Measurements from ENCODE around the gene GPER1.

The GPER1 gene

GRCh38 chr7:1091644-1092027 lies 3.7 kb downstream of the GPER1 start:
- no peak for DNase-seq

DNA sequence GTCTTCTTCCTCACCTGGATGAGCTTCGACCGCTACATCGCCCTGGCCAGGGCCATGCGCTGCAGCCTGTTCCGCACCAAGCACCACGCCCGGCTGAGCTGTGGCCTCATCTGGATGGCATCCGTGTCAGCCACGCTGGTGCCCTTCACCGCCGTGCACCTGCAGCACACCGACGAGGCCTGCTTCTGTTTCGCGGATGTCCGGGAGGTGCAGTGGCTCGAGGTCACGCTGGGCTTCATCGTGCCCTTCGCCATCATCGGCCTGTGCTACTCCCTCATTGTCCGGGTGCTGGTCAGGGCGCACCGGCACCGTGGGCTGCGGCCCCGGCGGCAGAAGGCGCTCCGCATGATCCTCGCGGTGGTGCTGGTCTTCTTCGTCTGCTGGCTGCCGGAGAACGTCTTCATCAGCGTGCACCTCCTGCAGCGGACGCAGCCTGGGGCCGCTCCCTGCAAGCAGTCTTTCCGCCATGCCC lies 4.3 kb downstream of the GPER1 start:
- no peak for DNase-seq

- DNase-seq: no peak
Measured at GRCh38 chr7:1092806-1093501, 5.0 kb downstream of the GPER1 start.

- DNase-seq: no peak
Measured at GRCh38 chr7:1093502-1093843, 5.6 kb downstream of the GPER1 start.

GRCh38 chr7:1093916-1094508 lies 6.1 kb downstream of the GPER1 start:
- DNase-seq: no peak

GRCh38 chr7:1094870-1095269 lies 7.0 kb downstream of the GPER1 start:
- DNase-seq: no peak

- DNase-seq: no peak
Measured at GRCh38 chr7:1095621-1096155, 7.8 kb downstream of the GPER1 start.

- DNase-seq: no peak
Measured at GRCh38 chr7:1096156-1097119, 8.5 kb downstream of the GPER1 start.

DNA sequence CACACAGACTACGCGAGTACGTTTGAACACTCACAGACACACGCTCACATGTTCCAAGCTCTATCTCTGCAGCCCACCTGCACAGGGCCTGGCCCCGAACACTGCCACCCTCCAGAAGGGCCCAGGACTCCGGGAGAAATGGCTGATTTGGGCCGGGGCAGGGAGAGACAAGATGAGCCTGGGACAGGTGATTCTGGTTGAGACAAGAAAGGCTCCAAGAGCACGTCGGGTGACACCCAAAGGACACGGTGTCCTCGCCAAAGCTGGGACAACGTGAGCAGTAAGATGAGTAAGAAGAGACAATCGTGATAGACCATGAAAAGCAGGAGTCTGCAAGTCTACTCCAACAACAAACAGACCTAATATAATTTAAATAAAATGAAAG lies 9.2 kb downstream of the GPER1 start:
- DNase-seq: no peak

- no peak for DNase-seq
Measured at GRCh38 chr7:1098243-1099153, 10.6 kb downstream of the GPER1 start.

DNA sequence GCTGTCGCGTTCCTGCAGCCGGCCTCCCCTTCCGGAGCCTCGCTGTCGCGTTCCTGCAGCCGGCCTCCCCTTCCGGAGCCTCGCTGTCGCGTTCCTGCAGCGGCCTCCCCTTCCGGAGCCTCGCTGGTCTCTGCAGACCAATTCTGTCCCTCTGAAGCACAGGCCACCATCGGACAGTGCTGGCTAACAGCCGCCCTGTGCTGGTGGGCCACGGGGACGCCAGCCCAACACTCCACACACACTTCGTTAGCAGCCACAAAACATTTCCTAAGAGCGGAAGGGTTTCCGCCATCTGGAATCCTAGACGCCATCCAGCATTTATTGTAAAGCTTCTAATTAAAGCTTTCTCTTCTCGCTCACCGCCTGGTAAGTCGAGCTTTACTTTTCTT lies 11.2 kb downstream of the GPER1 start:
- no peak for DNase-seq

DNA sequence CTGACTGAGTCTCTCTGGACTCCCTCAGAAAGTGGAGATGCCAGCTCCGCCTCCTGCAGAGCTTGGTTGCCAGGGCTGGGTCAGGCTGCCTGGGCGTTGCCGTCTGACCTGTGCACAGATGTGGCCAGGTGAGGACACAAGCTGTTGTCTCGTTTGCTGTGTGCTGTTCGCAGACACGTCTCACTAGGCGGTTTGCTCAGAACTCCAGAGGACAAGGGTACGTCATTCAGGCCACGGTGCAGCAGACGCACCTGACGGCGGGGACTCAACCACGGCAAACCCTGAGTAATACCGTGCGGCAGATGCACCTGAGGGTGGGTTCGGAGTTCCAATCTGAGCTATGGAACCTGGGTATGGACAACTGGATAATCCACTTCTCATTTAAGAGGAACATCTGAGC lies 11.7 kb downstream of the GPER1 start:
- no peak for DNase-seq

GRCh38 chr7:1100386-1100785 lies 12.5 kb downstream of the GPER1 start:
- no peak for DNase-seq

DNA sequence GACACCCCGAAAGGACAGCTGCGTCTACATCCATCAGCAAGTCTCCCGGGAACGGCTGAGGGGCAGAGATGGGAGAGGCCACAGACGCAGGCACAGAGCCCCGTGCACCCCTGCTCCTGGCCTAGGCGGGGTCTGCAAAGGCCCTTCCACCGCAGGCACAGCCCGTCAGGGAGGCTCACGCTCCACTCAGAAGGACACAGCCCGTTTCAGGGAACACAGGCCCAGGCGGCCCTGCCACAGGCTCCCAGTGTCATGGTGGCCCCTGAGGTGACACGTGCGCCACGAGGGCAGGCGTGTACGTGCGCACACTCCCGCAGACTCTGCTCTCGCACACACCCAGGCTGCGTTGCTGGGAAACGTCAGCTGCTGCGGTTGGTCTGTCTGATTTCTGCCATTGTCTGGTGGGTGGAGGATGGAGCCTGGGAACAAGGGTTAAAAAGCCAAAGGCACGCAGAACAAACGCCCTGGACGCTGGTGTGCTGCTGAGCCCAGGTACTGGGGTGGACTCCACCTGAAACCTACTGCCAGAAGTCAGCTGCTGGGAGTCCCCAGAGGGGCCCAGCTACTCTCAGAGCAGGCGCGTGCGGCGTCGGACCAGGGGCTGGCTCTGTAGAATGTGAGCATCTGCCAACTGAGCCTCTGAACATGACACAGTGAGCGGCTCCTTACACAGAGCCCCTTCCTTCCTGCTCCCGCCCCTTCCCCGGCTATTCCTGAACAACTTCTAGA lies 13.1 kb downstream of the GPER1 start:
- DNase-seq: no peak

DNA sequence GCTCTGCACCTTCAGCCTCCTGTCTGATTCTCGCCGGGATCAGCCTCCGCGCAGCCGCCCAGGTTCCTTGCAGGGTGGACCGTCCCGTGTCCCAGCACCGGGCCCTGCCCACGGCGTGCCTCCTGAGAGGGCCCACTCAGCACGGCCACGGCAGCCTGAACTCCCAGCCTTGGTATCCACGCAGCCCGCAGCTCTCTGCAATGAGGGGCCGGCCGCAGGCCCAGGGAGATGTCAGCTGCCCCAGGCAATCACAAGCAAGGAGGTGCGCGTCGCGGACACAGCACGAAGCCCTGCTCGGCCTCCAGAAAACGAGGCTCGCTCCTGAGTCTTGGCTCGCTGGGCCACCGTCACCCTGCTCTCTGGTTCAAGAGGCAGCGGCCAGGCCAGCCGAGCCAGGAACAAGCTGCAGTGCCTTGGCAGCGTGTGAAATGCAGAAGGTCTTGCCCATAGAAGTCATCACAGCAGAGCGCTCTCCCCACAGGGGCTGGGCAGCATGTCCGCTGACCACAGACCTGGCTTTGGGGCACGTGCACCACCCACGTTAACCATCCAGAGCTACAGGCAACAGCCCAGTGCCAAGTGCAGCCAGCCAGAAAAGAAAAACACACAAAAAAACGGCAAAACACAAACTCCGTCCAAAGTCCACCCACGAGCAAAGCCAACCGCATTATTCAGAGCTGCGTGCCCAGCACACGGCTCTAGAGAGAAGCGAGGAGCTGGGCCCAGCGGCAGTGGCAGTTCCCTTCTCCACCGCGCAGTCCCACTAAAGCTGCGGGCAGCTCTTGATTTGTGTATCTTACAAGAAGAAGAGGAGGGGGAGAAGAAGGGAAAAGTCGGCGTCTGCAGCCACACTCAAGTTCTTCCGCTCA lies 13.9 kb downstream of the GPER1 start:
- no peak for DNase-seq

- no peak for DNase-seq
Measured at GRCh38 chr7:1103009-1103788, 15.3 kb downstream of the GPER1 start.

DNA sequence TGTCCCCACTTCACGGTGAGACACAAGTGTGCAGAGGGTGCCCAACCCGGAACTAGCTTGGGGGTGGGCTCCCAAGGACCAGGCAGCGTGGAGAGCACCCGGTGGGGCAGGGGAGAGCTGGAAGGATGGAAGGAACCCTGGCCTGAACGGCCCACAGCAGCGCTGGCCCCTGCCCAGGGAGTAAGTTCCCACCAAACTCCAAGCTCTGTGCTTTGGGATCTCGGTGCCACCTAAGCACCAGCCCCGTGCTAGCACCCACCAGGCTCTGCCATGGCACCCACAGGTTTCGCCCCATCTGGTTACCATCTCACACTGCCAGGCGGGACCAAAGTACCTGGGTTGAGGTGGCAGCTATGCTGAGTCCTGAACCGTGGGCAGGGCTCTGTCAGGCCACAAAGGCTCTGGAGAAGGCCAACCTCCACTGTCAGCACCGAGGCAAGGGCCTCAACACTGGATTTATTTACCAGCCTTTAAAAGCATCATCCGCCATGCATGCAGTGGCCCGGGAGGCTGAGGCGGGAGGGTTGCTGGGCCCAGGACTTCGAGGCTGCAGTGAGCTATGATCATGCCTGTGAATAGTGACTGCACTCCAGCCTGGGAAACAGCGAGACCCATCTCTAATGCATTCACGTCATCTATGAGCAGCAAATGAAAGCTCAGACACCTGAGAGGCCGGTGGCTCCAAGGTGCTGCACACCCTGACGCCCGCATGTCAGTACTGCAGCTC lies 16.0 kb downstream of the GPER1 start:
- no peak for DNase-seq

DNA sequence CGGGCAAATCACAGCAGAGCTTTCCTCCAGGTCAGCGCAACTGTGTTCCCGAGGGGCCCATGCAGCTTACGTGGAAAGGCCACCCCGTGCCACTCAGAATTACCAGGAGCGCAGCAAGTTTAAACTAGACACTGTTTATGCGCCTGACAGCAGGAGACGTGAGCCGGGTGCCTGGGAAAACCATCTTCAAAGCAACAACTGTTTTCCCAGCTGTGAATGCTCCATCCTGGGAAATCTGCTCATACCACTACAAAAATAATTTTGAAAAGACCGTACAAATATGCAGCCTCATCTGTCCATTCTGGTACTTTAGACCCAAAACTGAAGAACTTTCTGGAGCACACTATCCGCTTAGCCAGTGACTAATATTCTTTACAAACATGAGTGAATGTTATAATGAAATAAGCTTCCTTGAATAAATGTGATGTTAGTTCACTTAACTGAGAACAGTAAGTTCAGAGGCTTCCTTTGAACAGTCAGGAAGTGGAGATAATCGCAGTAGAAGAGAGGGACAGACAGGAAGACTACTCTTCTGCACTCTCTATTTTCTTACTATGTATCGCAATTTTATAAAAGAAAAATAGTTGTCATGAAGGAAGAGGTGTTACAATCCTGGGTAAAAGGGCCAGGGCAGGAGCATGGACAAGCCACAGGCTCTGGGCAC lies 16.7 kb downstream of the GPER1 start:
- no peak for DNase-seq

GRCh38 chr7:1105189-1105588 lies 17.3 kb downstream of the GPER1 start:
- no peak for DNase-seq
